NCI-H526 (cell line): ENCODE results near the gene COX7A2L.
"Not testable (repeated sequence)": the region's sequence is repeated elsewhere in the genome, so short reads cannot be mapped to it uniquely, and the experiment has no call there.

Source experiments
- DNase-seq, 2 experiments: peaks; one replicate each; lab custom pipeline; 2025; lab: John Stamatoyannopoulos, UW

The COX7A2L gene

GRCh38 chr2:42339191-42339912 is 21.7 kb downstream of the COX7A2L start:
- DNase-seq = peak; percentile 5 to 34

GRCh38 chr2:42338567-42339190 is 22.3 kb downstream of the COX7A2L start:
- no peak for DNase-seq

GRCh38 chr2:42337846-42338566 is 23.0 kb downstream of the COX7A2L start:
- DNase-seq = no peak

GRCh38 chr2:42337356-42337820 is 23.6 kb downstream of the COX7A2L start:
- DNase-seq = no peak

- no peak for DNase-seq
Measured at GRCh38 chr2:42336361-42336965, 24.6 kb downstream of the COX7A2L start.

GRCh38 chr2:42335514-42336104 is 25.4 kb downstream of the COX7A2L start:
- no peak for DNase-seq

- DNase-seq = not testable (repeated sequence)
Measured at GRCh38 chr2:42334865-42335264, 26.2 kb downstream of the COX7A2L start.

GRCh38 chr2:42334220-42334619 is 26.8 kb downstream of the COX7A2L start:
- DNase-seq = no peak

- DNase-seq = no peak
Measured at GRCh38 chr2:42333579-42333978, 27.4 kb downstream of the COX7A2L start.

GRCh38 chr2:42332575-42332974 is 28.4 kb downstream of the COX7A2L start:
- no peak for DNase-seq

GRCh38 chr2:42331569-42332284 is 29.3 kb downstream of the COX7A2L start:
- DNase-seq = no peak

- no peak for DNase-seq
Measured at GRCh38 chr2:42329736-42330135, 31.3 kb downstream of the COX7A2L start.

- no peak for DNase-seq
Measured at GRCh38 chr2:42328923-42329322, 32.1 kb downstream of the COX7A2L start.

GRCh38 chr2:42328148-42328833 is 32.7 kb downstream of the COX7A2L start:
- peak in 1 of 2 experiments; percentile 45 for DNase-seq

GRCh38 chr2:42327125-42327524 is 33.9 kb downstream of the COX7A2L start:
- peak; percentile 35 to 44 for DNase-seq

GRCh38 chr2:42325609-42326008 is 35.4 kb downstream of the COX7A2L start:
- no peak for DNase-seq

- no peak for DNase-seq
Measured at GRCh38 chr2:42324949-42325348, 36.1 kb downstream of the COX7A2L start.

- no peak for DNase-seq
Measured at GRCh38 chr2:42324244-42324643, 36.8 kb downstream of the COX7A2L start.

- DNase-seq = no peak
Measured at GRCh38 chr2:42321452-42322064, 39.5 kb downstream of the COX7A2L start.

- DNase-seq = no peak
Measured at GRCh38 chr2:42319265-42319664, 41.8 kb downstream of the COX7A2L start.
